GM12801 (cell line): ENCODE results near the gene AOPEP.

ENCODE experiments used
- TF ChIP-seq, protein P1 (sequence below): IDR thresholded peaks from one replicate; pipeline ENCODE4 v1.5.1; 2011; ENCODE audit warnings: control low read depth; ENCODE audit not compliant: insufficient read length; ENCODE audit errors: extremely low read depth

The AOPEP gene

GRCh38 chr9:95124582-95125367 is 398.3 kb downstream of the AOPEP start:
- TF ChIP-seq, protein P1, sequence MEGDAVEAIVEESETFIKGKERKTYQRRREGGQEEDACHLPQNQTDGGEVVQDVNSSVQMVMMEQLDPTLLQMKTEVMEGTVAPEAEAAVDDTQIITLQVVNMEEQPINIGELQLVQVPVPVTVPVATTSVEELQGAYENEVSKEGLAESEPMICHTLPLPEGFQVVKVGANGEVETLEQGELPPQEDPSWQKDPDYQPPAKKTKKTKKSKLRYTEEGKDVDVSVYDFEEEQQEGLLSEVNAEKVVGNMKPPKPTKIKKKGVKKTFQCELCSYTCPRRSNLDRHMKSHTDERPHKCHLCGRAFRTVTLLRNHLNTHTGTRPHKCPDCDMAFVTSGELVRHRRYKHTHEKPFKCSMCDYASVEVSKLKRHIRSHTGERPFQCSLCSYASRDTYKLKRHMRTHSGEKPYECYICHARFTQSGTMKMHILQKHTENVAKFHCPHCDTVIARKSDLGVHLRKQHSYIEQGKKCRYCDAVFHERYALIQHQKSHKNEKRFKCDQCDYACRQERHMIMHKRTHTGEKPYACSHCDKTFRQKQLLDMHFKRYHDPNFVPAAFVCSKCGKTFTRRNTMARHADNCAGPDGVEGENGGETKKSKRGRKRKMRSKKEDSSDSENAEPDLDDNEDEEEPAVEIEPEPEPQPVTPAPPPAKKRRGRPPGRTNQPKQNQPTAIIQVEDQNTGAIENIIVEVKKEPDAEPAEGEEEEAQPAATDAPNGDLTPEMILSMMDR: no peak

- TF ChIP-seq, protein P1: no peak
Observed at GRCh38 chr9:95125652-95126051, 399.2 kb downstream of the AOPEP start.

GRCh38 chr9:95126739-95127138 is 400.2 kb downstream of the AOPEP start:
- TF ChIP-seq, protein P1: no peak

GRCh38 chr9:95127249-95128176 is 401.0 kb downstream of the AOPEP start:
- TF ChIP-seq, protein P1: no peak

- TF ChIP-seq, protein P1: no peak
Observed at GRCh38 chr9:95128177-95128524, 401.7 kb downstream of the AOPEP start.

GRCh38 chr9:95129476-95130291 is 403.2 kb downstream of the AOPEP start:
- TF ChIP-seq, protein P1: no peak

DNA sequence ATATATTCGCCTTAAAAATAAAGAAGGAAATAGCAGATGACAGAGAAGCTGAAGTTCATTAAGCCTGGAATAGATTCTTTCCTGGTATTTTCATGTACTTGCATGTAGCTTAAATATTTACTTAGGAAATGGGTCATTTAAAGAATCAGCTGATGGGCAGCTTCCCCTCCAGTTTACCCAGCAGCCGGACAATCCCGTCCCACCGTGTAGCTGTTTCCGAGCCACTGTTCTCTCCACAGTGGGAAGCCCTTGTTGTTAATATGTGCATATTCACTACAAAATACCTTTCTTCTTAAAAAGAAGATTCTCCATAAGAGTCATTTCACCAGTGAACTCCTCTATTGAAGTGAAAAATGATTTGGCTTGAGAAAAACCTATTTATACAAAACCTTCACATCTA is 404.0 kb downstream of the AOPEP start:
- TF ChIP-seq, protein P1: no peak
